Hypothalamus (tissue), 51 donors: ENCODE measurements around the gene KDM1A.
"Not testable (repeated sequence)": the region's sequence is repeated elsewhere in the genome, so short reads cannot be mapped to it uniquely, and the experiment has no call there.

Experiments
- DNase-seq, 51 donors: peaks; one replicate each; lab custom pipeline; 2025; lab: John Stamatoyannopoulos, UW

KDM1A gene

DNA sequence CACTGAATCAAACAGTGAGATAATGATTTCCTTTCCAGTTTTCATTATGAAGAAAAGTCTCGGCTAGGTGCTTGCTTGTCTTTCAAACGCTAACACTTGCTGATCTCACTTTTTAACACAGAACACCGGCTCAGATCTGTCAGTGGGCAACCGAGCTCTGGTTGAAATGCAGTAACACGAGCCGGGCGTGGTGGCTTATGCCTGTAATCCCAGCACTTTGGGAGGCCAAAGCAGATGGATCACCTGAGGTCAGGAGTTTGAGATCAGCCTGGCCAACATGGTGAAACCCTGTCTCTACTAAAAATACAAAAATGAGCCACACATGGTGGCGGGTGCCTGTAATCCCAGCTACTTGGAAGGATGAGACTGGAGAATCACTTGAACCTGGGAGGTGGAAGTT is 9.2 kb upstream of the KDM1A start:
- DNase-seq: not testable (repeated sequence)

GRCh38 chr1:23013657-23014056 is 5.6 kb upstream of the KDM1A start:
- peak in 6 of 51 donors; percentile 6 to 23 (median 12) for DNase-seq

- DNase-seq: peak in 2 of 51 donors; percentile 13 to 33
Measured at GRCh38 chr1:23018661-23019093, 591 bp upstream of the KDM1A start.

DNA sequence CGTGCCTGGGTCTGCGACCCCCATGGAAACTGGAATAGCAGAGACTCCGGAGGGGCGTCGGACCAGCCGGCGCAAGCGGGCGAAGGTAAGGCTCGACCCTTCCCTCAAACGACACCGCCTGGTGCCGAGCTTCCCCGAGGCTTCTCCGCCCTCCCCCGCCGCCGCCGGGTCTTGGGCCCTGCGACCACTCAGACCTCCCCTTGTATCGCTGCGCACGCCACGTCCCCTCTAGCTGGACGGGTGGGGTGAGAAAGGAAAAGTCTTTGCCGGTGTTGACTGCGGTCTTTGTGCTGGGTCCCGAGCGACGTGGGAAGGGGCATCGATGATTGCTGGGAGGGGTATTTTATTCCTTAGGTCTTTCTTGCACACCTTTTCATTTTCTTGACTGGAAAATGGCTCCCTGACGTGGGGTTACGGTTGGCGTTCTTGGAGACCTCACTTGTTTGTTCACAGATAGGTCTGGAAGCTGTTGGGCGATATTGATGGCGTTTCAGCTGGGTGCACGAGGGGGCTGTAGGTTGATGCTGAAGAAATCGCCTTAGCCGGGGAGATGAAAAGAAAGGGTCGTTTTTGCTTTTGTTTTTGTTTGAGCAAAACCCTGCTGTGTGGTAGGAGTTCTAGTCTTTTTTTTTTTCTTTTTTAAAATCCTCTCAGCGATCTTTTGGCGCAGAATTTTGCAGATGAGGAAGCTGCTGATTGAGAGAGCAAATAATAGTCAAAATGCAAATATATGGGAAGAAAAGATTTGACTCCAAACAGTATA is 776 bp downstream of the KDM1A start:
- peak in 19 of 51 donors; percentile 6 to 56 (median 27) for DNase-seq

DNA sequence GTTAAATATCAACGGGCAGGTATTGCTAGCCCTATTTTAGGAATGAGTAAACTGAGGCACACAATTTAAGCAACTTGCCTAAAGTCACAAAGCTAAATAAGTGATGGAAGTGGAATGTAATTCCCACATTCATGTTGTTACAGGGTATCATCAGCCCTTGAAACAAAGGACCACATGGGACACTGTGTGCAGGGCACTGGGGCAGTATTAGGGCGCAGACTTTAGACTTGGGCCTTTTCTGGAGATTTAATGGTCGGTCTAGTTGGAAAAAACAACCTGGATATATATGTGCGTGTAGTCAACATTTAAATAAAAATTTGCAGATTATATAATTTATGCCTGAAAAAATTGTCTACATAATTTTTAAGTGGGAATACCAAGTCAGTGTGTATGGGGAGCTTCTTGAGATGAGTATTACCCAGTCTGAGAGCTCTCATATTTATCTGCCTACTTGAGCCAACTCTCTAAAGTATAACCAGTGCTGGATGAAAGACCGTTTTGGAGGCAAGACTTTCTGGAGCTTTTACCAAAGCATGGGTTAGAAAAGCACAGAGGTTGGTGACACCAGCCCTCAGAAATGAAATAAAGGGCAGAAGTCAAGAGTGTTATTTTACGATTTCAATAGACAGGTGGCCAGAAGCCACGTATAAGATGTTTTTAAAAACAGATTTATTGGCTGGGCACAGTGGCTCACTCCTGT is 1.6 kb downstream of the KDM1A start:
- no peak for DNase-seq

GRCh38 chr1:23021834-23022233 is 2.6 kb downstream of the KDM1A start:
- no peak for DNase-seq

GRCh38 chr1:23023174-23023845 is 4.0 kb downstream of the KDM1A start:
- DNase-seq: no peak

DNA sequence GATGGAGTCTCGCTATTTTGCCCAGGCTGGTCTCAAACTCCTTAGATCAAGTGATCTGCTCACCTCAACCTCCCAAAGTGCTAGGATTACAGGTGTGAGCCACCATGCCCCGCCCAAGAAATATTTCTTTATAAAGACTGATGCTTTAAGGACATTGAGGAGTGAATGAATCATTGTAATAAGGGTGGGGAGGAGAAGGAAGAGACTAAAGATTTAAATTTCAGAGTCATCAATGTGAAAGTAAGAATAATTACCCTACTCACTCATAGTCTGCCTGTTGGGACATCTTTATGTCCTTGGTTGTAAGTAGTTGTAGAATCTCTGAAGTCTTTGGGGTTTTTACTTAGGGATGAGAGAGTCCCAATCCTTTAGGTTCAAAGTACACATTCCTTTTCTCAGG is 7.3 kb downstream of the KDM1A start:
- DNase-seq: no peak

DNA sequence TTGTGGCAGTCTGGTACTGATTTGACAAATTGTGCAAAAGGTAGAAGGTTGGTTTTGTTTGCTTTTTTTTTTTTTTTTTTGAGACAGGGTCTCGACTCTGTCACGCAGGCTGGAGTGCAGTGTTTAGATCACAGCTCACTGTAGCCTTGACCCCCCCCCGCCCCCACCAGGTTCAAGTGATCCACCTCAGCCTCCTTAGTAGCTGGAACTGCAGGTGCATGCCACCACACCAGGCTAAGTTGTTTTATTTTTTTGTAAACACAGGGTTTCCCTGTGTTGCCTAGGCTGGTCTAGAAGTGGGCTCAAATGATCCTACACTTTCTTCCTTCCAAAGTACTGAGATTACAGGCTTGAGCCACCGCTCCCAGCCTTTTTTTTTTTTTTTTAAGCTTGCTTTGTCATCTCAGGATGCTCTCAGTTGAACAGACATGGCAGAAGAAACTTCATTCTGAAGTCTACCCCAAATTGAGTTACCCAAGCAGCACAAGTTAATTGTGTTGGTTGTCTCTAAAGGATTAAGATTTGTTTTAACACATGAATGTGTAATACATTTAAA is 8.2 kb downstream of the KDM1A start:
- DNase-seq: no peak

- DNase-seq: no peak
Measured at GRCh38 chr1:23029337-23029736, 10.1 kb downstream of the KDM1A start.

DNA sequence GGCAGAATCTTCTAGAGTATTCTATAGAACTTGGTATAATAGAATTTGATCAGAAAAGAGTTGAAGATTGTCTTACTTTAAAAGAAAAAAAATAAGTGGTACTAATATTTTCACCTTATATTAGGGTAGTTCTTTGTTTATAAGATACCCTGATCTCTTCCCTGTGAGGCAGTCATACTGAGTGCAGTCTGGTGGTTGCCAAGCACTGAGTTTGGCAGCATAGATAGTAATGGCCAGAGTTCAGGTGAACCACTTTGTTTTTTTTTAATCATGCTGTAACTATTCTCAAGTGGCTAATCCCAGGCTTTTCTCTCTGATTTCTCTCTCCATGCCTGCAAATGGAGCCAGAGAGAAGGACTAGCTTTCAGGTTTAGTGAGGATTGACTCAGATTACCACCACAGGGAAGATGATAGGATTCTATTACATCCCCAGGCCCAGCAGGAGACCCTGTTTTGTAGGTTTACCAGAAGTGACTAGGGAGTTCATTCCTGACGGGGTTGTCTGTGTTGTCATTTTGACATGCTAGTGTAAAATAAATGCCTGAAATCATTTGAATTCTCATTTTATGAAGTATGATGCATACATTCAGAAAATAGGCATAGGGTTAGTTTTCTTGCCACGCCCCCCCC is 16.7 kb downstream of the KDM1A start:
- no peak for DNase-seq

DNA sequence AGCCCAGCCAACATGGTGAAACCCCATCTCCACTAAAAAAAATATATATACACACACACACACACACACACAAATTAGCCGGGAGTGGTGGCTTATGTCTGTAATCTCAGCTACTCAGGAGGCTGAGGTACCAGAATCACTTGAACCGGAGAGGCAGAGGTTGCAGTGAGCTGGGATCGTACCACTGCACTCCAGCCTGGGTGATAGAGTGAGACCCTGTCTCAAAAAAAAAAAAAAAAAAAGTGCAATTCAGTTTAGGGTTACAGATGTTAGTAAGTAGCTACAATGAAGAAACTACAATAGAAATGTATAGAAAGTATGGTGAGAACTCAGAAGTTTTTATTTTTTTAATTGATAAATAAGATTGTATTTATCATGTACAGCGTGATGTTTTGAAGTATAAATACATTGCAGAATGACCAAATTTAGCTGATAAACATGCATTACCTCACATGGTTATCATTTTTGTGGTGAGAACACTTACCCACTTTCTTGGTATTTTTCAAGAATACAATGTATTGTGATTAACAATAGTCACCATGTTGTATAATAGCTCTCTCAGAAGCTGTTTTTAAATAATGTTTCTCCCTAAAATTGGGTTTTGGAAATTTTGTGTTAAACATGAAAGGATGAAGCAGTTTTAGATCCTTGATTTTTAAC is 17.9 kb downstream of the KDM1A start:
- no peak for DNase-seq

DNA sequence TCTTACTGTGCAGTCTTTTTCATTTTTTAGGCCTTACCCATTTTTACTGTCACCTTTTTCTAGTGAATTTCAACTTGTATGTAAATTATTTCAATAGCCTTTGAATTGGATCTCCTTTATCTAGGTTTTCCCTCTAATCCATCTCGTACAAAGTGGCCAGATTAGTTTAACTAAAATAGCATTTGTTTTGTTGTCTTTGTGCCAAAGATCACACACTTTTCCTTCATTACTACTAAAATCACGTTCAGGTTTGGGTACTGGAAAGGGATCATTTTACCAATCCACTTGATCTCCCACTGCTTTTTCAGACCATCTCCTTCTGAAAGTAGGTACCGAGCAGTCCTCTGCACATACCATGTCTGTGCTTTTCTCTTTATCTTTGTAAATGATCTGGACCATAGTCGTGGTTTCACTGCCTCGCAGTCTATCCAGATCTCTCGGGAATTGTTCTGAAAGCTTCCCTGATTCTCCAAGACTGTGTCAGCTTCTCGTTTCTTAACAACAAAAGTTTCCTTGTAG is 20.1 kb downstream of the KDM1A start:
- DNase-seq: no peak

- DNase-seq: no peak
Measured at GRCh38 chr1:23040509-23040908, 21.2 kb downstream of the KDM1A start.

DNA sequence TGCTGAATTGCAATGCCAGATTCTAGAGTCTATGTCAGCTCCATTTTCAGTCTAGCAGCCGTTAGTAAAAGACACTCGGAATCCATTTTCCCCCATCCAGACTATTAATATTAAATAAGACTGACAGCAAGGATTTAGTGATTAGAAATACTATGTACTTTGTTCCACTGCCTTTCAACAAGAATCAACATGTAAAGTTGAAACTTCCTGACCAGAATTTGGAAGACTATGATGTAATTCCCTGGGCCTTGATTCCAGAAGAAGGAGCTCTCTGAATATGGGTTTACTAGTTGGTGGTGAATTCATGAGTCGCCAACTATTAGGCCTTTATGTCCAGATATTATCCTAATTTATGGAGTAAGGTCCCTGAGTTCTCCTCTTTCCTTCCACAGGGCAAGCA is 24.8 kb downstream of the KDM1A start:
- DNase-seq: no peak

DNA sequence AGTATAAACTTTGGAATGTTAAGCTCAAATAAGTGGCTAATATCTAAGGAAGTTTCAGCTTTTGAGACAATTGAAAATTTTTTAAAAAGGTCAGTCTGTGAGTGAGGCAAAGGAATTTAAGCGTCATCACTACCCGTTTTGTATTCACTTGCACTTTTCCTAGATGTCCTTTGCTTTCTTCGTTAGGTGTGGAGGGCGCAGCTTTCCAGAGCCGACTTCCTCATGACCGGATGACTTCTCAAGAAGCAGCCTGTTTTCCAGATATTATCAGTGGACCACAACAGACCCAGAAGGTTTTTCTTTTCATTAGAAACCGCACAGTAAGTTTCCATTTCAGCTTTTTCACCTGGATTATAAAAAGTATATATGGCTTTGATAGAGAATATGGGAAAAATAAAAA is 30.9 kb downstream of the KDM1A start:
- DNase-seq: no peak

DNA sequence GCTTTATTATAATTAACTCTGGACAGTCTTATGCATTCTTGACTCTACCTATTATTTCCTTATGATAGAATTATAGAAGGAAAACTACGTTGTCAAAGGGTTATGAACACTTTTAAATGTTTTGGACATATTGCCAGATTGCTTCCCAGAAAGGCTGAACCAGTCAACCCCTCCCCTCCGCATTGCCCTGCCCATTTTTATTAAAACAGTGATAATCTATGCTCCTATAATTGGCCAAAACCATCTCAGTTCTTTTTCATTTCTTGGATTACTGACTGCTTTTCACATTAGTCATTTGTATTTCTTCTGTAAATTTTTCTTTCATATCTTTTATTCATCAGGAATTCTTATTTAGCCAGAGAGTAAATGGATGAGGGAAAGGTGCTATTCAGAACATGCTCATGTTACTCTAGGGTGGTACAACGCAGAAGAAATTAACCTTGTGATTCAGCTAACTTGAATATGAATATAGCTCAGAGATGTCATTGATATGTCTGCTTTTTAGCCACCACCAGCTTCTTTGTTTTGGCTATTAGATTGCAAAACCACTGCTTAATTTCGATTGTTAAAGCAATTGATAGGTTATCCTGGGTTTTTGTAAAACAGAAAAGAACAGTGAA is 32.1 kb downstream of the KDM1A start:
- no peak for DNase-seq

- no peak for DNase-seq
Measured at GRCh38 chr1:23057301-23057700, 38.0 kb downstream of the KDM1A start.

DNA sequence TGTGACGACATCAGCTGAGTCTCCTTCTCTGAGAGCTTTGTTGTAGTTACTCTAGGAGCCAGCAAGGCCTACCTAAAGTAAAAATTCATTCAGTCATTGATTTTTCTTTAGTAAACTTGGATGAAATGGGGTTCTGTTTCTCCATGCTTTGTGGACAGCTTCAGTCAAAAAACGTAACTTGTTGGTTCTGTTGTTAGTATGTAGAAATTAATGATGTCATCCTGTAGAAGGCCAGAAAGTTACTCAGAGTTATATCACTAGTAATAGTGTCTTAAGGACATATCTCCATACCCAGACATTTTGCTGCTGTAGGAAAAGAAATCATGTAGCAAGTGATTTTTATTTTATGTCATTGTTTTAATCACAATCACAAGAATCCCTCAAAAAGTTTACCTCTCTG is 43.0 kb downstream of the KDM1A start:
- DNase-seq: no peak

DNA sequence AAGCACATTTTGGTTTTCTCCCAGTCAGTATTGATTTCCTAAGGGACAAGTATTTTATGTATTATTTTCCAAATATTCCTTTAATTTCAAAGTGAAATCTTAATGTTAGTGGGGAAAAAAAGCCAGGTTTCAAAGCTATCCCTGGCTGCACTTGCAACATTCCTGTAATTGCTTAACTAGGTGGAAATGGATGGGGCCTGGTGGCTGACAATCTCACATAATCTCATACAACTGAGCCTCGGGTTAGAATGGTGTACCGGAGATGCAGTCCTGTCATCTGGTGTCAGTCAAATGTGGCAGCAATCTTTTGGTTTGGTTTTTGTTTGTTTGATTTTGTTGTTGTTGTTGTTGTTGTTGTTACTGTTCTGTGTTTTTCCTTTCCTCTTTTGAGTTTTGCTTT is 46.1 kb downstream of the KDM1A start:
- DNase-seq: no peak
